ENCODE results near the gene TBC1D20.

TBC1D20 gene

DNA sequence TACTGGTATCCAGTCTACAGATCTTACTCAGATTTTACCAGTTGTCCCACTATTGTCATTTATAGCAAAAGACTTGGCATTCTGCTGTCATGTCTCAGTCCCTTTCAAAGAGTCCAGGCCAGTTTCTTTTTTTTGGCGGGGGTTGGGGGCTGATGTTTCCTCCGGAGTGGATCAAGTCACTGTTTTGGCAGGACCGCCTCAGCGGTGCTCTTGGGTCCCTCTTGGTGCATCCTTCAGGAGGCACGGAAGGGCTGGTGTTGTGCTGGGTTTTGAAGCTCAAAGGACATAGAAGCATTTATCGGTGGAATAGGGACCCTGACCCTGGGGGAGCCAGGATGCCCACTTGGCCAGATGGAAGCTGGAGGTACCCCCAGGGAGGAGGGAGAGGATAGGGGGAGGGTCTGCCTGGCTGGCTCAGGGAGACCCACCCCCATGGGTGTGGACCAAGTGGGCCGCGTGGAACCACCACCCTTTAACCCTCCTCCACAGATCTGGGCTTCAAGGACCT, 43.4 kb downstream of the TBC1D20 start:
- no peak for DNase-seq

- no peak for DNase-seq
Observed at GRCh38 chr20:417801-418342, 44.5 kb downstream of the TBC1D20 start.

DNA sequence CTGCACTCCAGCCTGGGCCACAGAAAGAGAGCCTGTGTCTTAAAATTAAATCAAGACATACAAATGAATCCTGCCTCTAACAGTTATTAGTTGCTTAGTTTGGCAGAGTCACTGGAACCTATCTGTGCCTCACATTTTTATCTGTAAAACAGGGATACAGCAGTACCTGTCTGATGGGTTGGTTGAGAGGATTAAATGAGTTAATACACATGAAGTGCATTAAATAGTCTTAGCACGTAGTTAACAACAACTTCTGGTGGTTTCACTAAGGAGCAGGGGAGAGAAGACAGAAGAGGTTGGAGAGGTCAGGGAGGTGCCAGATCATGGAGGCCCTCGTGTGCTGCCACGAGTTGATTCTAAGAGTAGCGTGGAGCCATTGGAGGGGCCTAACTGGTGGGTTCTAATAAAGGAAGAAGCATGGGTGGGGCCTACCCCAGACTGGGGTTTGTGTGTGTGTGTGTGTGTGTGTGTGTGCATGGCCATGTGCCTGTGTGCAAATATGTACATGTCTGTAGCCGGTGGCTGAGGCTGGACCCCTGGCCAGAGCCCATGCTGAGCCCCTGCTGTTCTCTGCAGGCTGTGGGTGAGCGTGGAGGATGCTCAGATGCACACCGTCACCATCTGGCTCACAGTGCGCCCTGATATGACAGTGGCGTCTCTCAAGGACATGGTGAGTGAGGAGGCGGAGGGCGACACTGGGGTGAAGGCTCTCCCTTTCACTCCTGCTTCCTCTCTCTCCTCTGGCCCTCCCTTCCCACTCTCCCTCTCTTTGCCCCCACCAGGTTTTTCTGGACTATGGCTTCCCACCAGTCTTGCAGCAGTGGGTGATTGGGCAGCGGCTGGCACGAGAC, 45.2 kb downstream of the TBC1D20 start:
- no peak for DNase-seq

DNA sequence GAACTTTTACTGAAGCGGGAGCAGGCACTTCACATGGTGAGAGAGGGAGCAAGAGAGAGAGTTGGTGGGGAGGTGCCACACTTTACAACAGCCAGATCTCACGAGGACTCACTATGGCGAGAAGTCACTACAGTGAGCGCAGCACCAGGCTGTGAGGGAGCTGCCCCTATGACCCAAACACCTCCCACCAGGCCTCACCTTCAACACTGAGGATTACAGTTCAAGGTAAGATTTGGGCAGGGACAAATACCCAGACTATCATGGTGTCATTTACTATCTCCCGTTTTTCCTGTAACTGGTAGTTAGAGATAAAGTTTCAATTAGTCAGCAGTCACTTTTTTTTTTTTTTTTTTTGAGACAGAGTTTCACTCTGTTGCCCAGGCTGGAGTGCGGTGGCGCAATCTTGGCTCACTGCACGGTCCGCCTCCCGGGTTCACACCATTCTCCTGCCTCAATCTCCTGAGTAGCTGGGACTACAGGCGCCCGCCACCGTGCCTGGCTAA, 46.5 kb downstream of the TBC1D20 start:
- no peak for DNase-seq

- no peak for DNase-seq
Observed at GRCh38 chr20:414161-414560, 48.2 kb downstream of the TBC1D20 start.

GRCh38 chr20:412081-412480, 50.3 kb downstream of the TBC1D20 start:
- no peak for DNase-seq

DNA sequence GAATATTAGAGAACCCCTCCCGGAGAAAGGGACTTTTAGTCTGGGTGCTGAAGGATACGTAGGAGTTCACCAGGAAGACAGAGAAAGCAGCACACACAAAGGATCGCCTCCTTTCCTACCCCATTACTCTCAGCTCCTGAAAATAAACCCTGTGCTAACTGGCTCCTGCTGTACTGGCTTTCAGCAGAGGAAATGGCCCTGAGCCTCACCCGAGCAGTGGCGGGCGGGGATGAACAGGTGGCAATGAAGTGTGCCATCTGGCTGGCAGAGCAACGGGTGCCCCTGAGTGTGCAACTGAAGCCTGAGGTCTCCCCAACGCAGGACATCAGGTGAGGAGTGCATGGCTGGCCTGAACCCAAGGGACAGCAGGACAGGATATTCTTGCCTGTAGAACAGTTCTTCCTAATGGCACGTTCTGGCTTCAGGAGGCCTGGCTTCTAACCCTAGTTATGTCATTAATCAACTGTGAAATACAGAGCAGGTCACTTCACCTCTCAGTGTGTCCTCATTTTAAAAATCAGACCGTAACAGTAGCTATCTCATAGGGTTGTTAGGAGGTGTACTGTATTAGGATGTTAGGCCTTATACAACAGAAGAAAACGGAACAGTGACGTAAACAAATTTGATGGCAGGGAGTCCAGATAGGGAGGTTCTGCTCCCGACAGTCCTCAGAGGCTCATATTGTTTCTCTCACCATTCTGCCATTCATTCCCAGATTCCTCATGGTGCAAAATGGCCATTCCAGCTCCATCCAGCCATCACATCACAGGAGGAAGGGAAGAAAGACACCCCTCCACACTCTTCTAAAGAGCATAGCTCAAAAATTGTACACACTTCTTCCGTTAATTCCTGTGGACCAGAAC, 52.4 kb downstream of the TBC1D20 start:
- no peak for DNase-seq

DNA sequence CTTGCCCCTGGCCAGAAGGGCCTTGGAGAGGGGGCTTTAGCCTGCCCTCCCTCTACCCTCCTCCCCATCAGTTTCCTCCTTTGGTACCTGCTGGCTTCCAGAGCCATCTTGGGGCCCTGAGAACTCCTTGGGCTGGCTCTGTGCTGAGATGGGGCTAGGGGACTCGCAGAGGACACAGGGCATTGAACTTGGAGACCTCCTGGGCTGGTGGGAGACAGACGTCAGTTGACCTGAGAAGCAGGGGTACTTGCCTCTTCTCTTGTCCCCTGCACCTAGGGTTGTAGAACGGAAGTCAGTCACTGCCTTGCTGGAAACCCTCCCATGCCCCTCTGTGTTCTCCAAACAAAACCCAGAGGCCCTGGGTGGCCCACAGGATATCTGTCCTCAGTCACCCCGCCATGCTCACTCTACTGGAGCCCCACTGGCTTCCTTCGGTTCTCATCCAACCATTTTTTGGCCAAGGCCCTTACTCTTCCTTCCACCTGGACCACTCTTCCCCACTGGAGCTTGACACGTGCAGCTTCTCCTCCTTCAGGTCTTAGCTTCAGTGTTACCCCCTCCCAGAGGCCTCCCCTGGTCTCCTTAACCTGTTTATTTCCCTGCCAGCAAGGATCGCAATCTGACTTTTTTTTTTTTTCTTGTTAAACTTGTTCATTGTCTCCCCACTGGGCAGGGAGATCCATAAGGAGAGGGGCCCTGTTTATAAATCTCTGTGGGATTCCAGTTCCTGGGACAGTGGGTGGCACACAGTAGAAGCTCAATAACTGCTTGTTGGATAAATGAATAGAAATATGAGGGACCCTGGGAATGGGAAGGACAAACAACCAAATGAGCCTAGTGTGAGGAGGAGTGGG, 53.3 kb downstream of the TBC1D20 start:
- no peak for DNase-seq

DNA sequence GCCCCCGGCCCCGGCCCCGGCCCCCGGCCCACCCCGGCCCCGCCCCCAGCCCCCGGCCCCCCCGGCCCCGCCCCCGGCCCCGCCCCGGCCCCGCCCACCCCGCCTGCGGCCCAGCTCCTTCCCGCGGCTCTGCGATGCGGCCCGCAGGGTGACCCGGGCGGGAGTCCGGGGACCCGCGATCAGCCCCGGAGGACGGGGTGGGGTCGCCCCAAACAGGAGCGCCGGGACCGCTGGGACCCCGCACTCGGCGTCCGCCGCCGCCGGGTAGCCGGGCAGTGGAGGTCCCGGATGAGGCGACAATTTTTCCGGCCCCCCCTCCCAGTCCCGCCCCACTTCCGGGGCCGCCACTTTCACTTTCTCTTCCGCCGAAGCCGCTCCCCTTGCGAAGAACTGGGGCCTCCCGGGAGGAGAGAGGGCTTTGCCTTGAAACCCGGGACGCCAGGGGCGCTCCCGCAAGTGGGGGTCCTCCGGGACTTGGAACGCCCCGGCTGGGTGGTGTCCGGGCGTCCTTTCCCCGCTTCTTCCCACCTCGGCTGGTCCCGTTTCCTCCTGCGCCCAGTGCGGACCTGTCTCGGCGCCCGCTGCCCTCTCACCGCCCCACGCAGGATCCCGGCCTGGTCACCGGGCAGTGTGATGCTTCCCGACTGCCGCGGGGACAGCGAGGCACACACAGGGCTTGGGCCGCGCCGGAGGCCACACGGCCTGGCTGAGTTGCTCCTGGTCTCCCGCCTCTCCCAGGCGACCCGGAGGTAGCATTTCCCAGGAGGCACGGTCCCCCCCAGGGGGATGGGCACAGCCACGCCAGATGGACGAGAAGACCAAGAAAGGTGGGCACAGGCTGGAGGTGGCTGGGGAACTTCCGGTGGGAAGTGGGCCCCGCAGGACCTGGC, 54.1 kb downstream of the TBC1D20 start, which contains the start of gene RBCK1:
RBCK1 (plus strand) TSS at position 347 of the 890 bp plus-strand sequence; CDS start at position 806, 459 bp downstream.
- peak; percentile 55 for DNase-seq

DNA sequence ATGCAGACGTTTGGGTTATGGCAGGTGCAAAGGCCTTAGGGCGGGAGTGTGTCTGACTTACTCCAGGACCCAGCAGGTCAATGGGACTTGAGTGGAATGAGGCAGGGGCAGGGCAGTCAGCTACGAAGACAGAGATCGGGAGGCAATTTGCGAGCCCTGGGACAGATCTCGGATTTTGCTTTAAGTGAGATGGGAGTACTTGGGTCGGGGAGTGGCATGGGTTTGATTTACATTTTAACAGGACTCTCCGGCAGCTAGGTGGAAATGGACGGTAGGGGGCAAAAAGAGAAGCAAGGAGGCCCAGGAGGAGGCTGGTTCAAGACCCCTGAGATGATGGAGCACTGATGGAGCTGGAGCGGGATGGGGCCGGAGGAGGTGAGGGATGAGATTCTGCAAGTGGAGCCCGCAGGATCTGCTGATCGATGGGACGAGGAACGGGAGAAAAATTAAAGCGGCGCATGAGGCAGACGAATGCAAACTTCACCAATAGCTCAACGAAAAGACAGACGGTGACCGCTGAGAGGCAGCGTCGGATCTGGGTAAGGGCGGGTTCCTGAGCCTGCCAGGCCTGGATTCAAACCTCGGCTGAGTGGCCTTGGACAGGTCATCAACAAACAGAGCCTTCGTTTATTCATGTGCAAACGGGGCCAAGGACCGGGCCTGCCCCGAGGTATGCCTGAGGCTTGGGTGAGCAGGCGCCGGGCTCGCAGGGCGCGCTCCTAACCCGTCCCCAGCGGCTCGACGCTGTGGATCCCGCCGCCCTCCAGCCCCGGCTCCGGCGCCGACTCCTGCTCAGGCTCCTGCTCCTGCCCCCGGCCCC, 55.0 kb downstream of the TBC1D20 start:
- peak; percentile 75 for DNase-seq

- no peak for DNase-seq
Observed at GRCh38 chr20:406200-407132, 55.9 kb downstream of the TBC1D20 start.

- no peak for DNase-seq
Observed at GRCh38 chr20:404088-404487, 58.2 kb downstream of the TBC1D20 start.

GRCh38 chr20:403582-403957, 58.8 kb downstream of the TBC1D20 start:
- DNase-seq, result no peak

DNA sequence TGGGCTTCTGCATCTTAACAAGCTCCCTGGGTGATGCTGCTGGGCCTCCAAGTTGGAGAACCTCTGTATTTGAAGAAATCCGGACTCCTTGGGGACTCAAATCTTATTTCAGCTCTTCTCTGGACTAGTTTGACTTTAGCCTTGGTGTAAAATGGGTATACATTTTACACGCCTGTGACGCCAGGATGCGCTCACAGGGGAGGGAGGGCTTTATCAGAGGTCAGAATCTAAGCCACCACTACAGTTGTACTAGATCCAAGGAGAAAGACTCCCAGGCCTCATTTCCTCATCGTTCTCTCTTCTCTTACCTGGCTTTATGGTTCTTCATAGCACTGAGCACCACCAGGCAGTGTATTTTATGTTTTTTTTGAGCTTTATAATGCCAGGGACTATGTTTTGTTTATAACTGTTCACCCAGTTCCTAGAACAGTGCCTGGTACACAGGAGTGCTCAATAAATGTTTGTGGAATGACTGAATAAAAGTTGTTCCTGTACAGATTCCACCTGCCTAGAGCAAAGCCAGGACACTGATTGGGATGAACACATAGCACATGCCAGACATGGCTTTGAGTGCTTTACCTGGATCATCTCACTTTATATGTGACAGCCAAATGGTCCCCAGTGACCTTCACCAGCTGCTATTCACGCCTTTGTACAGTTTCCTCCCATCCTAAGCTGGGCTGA, 59.3 kb downstream of the TBC1D20 start:
- no peak for DNase-seq

DNA sequence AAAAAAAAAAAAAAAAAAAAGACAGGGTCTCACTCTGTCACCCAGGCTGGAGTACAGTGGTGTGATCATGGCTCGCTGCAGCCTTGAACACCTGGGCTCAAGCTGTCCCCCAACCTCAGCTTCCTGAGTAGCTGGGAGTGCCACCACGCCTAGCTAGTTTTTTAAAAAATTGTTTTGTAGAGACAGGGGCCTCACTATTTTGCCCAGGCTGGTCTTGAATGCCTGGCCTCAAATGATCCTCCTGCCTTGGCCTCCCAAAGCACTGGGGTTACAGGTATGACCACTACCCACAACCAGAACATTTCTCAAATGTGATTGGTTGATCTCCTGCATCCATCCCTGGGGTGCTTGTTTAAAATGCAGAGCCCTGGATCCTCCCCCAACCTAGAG, 59.8 kb downstream of the TBC1D20 start:
- no peak for DNase-seq

DNA sequence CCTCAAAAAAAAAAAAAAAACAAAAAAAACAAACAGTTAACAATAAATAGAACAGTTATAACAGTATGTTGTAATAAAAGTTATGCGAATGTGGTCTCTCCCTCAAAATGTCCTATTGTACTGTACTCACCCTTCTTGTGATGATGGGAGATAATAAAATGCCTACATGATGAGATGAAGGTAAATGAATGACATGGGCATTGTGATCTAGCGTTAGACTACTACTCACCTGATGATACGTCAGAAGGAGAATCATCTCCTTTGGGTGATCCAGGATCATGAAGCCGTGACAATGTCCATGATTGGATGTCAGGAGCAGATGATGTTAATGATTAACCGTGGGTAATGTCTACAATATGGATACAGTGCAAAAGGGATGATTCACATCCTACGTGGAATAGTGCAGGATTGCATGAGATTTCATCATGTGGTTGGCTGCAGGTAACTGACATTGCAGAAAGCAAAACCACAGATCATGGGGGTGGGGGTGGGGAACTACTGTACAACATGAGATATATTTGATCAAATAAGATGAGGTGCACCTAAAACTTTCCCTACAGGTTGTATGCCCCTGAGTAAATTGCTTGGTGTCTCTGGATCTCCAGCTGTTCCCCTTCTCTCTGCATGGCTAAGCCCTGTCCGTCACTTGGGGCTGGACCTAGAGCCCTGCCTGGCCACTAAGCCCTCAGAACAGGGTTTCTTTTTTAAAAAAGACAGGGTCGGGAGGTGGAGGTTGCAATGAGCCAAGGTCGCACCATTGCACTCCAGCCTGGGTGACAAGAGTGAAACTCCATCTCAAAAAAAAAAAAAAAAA, 60.4 kb downstream of the TBC1D20 start:
- DNase-seq, result no peak

GRCh38 chr20:400454-401275, 61.7 kb downstream of the TBC1D20 start:
- DNase-seq, result no peak

All from amniotic stem cell (primary cell).